Measurements from ENCODE around the gene HDAC11.
"Not testable (repeated sequence)": the region's sequence is repeated elsewhere in the genome, so short reads cannot be mapped to it uniquely, and the experiment has no call there.

Gene HDAC11

GRCh38 chr3:13470894-13471574, 9.1 kb upstream of the HDAC11 start:
- no peak for DNase-seq (ENCODE audit: low spot score)

- no peak for DNase-seq (ENCODE audit: low spot score)
These were observed 7.8 kb upstream of the HDAC11 start for GRCh38 chr3:13472286-13472685.

GRCh38 chr3:13473020-13473419, 7.1 kb upstream of the HDAC11 start:
- no peak for DNase-seq (ENCODE audit: low spot score)

- no peak for DNase-seq (ENCODE audit: low spot score)
These were observed 6.1 kb upstream of the HDAC11 start for GRCh38 chr3:13474021-13474420.

- no peak for DNase-seq (ENCODE audit: low spot score)
These were observed 5.3 kb upstream of the HDAC11 start for GRCh38 chr3:13474776-13475303.

GRCh38 chr3:13475871-13476590, 4.1 kb upstream of the HDAC11 start:
- DNase-seq (ENCODE audit: low spot score): no peak

GRCh38 chr3:13477943-13478342, 2.2 kb upstream of the HDAC11 start:
- DNase-seq (ENCODE audit: low spot score): no peak

GRCh38 chr3:13479332-13479581, 849 bp upstream of the HDAC11 start:
- DNase-seq (ENCODE audit: low spot score): no peak

- no peak for DNase-seq (ENCODE audit: low spot score)
These were observed 523 bp downstream of the HDAC11 start for GRCh38 chr3:13480340-13481318.

- no peak for DNase-seq (ENCODE audit: low spot score)
These were observed 2.1 kb downstream of the HDAC11 start for GRCh38 chr3:13482106-13482690.

- DNase-seq (ENCODE audit: low spot score): no peak
These were observed 3.2 kb downstream of the HDAC11 start for GRCh38 chr3:13483286-13483685.

- DNase-seq (ENCODE audit: low spot score): no peak
These were observed 4.0 kb downstream of the HDAC11 start for GRCh38 chr3:13483988-13484695.

- DNase-seq (ENCODE audit: low spot score): no peak
These were observed 4.9 kb downstream of the HDAC11 start for GRCh38 chr3:13484851-13485590.

GRCh38 chr3:13485630-13486562, 5.8 kb downstream of the HDAC11 start:
- not testable (repeated sequence) for DNase-seq (ENCODE audit: low spot score)

GRCh38 chr3:13487403-13487802, 7.3 kb downstream of the HDAC11 start:
- DNase-seq (ENCODE audit: low spot score): no peak

GRCh38 chr3:13491206-13491974, 11.3 kb downstream of the HDAC11 start:
- no peak for DNase-seq (ENCODE audit: low spot score)

GRCh38 chr3:13492048-13492447, 11.9 kb downstream of the HDAC11 start:
- no peak for DNase-seq (ENCODE audit: low spot score)

- DNase-seq (ENCODE audit: low spot score): no peak
These were observed 13.1 kb downstream of the HDAC11 start for GRCh38 chr3:13492976-13493866.
